Measurements from ENCODE around the gene CYP1A2. TPM values are rescaled to one million over a fixed set of nuclear protein-coding genes. Genes with fewer than 3 reads are reported as not detected.
A peak's percentile ranks its signal among the peaks of the same experiment; 100 is the strongest.

CYP1A2 gene
- total RNA-seq, 1 experiment from 2014 or later: not detected

- CTCF ChIA-PET: interaction anchor here (0.6 to 26.4 kb wide), 53 partner anchors 8 to 544 kb away, joined by 3 to 632 read pairs (median 6); partner anchors contain the start of genes EDC3, RPP25 and ULK3
- Mint-ChIP-seq H3K4me3 (ENCODE audit: unreplicated experiment) (no peak overlapping the region), H3K4me1 (ENCODE audit: insufficient read depth, unreplicated experiment) (peaks cover 6% of the 10 kb centered on the region), H3K36me3 (ENCODE audit: insufficient read depth, unreplicated experiment) (peaks cover 4% of the 10 kb centered on the region), H3K27me3 (ENCODE audit: insufficient read depth, unreplicated experiment) (no peaks in the 10 kb centered on the region), H3K9me3 (ENCODE audit: unreplicated experiment) (no peaks in the 10 kb centered on the region), H3K27ac (ENCODE audit: low read depth, unreplicated experiment) (no peak overlapping the region)
- no TSS peak for BruUV-seq (replicated peaks)
- no peak for DNase-seq (ENCODE audit: unreplicated experiment)
- intact Hi-C loops (cut with micrococcal nuclease): no loop called here
- TF ChIP-seq CTCF (IDR thresholded peaks at IDR 0.05; ENCODE audit: unreplicated experiment): no peak
- POLR2A ChIA-PET: interaction anchor here (0.6 to 2.2 kb wide), 17 partner anchors 10 to 746 kb away, joined by 3 to 13 read pairs (median 4); partner anchors contain the start of genes CSK and FAM219B
Measured at GRCh38 chr15:74770211-74770903, 21.7 kb downstream of the CYP1A2 start.

GRCh38 chr15:74773329-74773728, 24.7 kb downstream of the CYP1A2 start:
- Mint-ChIP-seq H3K9me3 (ENCODE audit: unreplicated experiment) (no peaks in the 10 kb centered on the region), H3K4me1 (ENCODE audit: insufficient read depth, unreplicated experiment) (peaks cover 6% of the 10 kb centered on the region), H3K36me3 (ENCODE audit: insufficient read depth, unreplicated experiment) (peaks cover 4% of the 10 kb centered on the region), H3K27ac (ENCODE audit: low read depth, unreplicated experiment) (no peak overlapping the region), H3K27me3 (ENCODE audit: insufficient read depth, unreplicated experiment) (no peaks in the 10 kb centered on the region), H3K4me3 (ENCODE audit: unreplicated experiment) (no peak overlapping the region)
- POLR2A ChIA-PET: interaction anchor here (0.9 to 1.6 kb wide), 2 partner anchors 128 to 156 kb away, joined by 3 to 4 read pairs; no protein-coding TSS in a partner anchor
- TF ChIP-seq CTCF (IDR thresholded peaks at IDR 0.05; ENCODE audit: unreplicated experiment): no peak
- CTCF ChIA-PET: interaction anchor here (0.7 to 26.4 kb wide), 9 partner anchors 6 to 176 kb away, joined by 3 to 632 read pairs (median 57); no protein-coding TSS in a partner anchor
- intact Hi-C loops (cut with micrococcal nuclease): no loop called here
- no peak for DNase-seq (ENCODE audit: unreplicated experiment)
- BruUV-seq (replicated peaks): no TSS peak

- Mint-ChIP-seq H3K9me3 (ENCODE audit: unreplicated experiment) (no peaks in the 10 kb centered on the region), H3K36me3 (ENCODE audit: insufficient read depth, unreplicated experiment) (peaks cover 4% of the 10 kb centered on the region), H3K4me3 (ENCODE audit: unreplicated experiment) (no peak overlapping the region), H3K4me1 (ENCODE audit: insufficient read depth, unreplicated experiment) (peaks cover 3% of the 10 kb centered on the region), H3K27me3 (ENCODE audit: insufficient read depth, unreplicated experiment) (no peaks in the 10 kb centered on the region), H3K27ac (ENCODE audit: low read depth, unreplicated experiment) (no peak overlapping the region)
- POLR2A ChIA-PET: interaction anchor here (0.9 to 1.6 kb wide), 3 partner anchors 128 to 156 kb away, joined by 3 to 4 read pairs (median 3); partner anchors contain the start of gene FAM219B
- BruUV-seq (replicated peaks): no TSS peak
- intact Hi-C loops (cut with micrococcal nuclease): no loop called here
- peak; percentile 61 for DNase-seq (ENCODE audit: unreplicated experiment)
- no peak for TF ChIP-seq CTCF (IDR thresholded peaks at IDR 0.05; ENCODE audit: unreplicated experiment)
- CTCF ChIA-PET: interaction anchor here (0.9 to 26.4 kb wide), 8 partner anchors 11 to 175 kb away, joined by 3 to 632 read pairs (median 16); no protein-coding TSS in a partner anchor
Measured at GRCh38 chr15:74773731-74774252, 25.1 kb downstream of the CYP1A2 start.

- no peak overlapping the region for H3K4me3 Mint-ChIP-seq (ENCODE audit: unreplicated experiment)
- peaks cover under 1% of the 10 kb centered on the region for H3K36me3 Mint-ChIP-seq (ENCODE audit: insufficient read depth, unreplicated experiment)
- intact Hi-C loops (cut with micrococcal nuclease): no loop called here
- no peak overlapping the region for H3K27ac Mint-ChIP-seq (ENCODE audit: low read depth, unreplicated experiment)
- BruUV-seq (replicated peaks): no TSS peak
- ChIA-PET CTCF (interaction anchor here (1.2 to 26.4 kb wide), 4 partner anchors 13 to 174 kb away, joined by 3 to 632 read pairs (median 66); no protein-coding TSS in a partner anchor), POLR2A (no interaction called here)
- H3K4me1 Mint-ChIP-seq (ENCODE audit: insufficient read depth, unreplicated experiment): no peaks in the 10 kb centered on the region
- H3K27me3 Mint-ChIP-seq (ENCODE audit: insufficient read depth, unreplicated experiment): no peaks in the 10 kb centered on the region
- DNase-seq (ENCODE audit: unreplicated experiment): no peak
- no peaks in the 10 kb centered on the region for H3K9me3 Mint-ChIP-seq (ENCODE audit: unreplicated experiment)
- TF ChIP-seq CTCF (IDR thresholded peaks at IDR 0.05; ENCODE audit: unreplicated experiment): no peak
Measured at GRCh38 chr15:74775132-74775562, 26.5 kb downstream of the CYP1A2 start.
